B cell (primary cell): ENCODE data around the gene SLC22A17. TPM values are rescaled to one million over a fixed set of nuclear protein-coding genes. Genes with fewer than 3 reads are reported as not detected.

ENCODE experiments used
- ATAC-seq: fragments of 200-7000 bp; cut with Tn5 transposase; one replicate; pipeline ENCODE4 v1.10.0; 2021; ENCODE audit warnings: low read depth, mild to moderate bottlenecking, moderate number of reproducible peaks, moderate library complexity
- CTCF ChIA-PET: fragments of 350-600 bp; sonication (Branson Sonifier 250); formaldehyde crosslinking; loops from one replicate; lab custom pipeline; 2021; ENCODE audit warnings: antibody characterized with exemption, inconsistent platforms; lab: Charles Lee
- POLR2A ChIA-PET: fragments of 350-600 bp; sonication (Branson Sonifier 250); formaldehyde crosslinking; loops from one replicate; lab custom pipeline; 2021; ENCODE audit warnings: antibody characterized with exemption; lab: Charles Lee
- DNase-seq: peaks from one replicate; pipeline ENCODE4 v3.0.0; 2013
- H2AFZ ChIP-seq: 2 replicates; pipeline ENCODE4 v1.6.1; 2012; ENCODE audit warnings: mild to moderate bottlenecking, low read depth, low read length; ENCODE audit not compliant: insufficient read depth, poor library complexity, severe bottlenecking
- H3K27ac ChIP-seq, 2 donors: 1 replicate in 1 of 2; 2 replicates in 1 of 2; pipeline ENCODE4 v1.5.1; 2012 to 2013; ENCODE audit warnings: low read length in 2 of 2, mild to moderate bottlenecking in 2 of 2, moderate library complexity in 1 of 2
- H3K27me3 ChIP-seq, 4 experiments: fragments of 200-600 bp in 1 of 4; sonication (generic) in 1 of 4; replicated peaks in 1 of 4; 1 replicate in 2 of 4; 2 replicates in 2 of 4; pipeline versions ENCODE4 v1.6.1 to v1.7.0; 2013 to 2016; ENCODE audit warnings: low read length in 3 of 4, mild to moderate bottlenecking in 2 of 4, mixed read lengths in 1 of 4, moderate library complexity in 1 of 4; ENCODE audit not compliant: insufficient read depth in 4 of 4, control insufficient read depth in 3 of 4; ENCODE audit errors: control extremely low read depth in 1 of 4
- H3K36me3 ChIP-seq, 2 experiments: replicated peaks in 1 of 2; 1 replicate in 1 of 2; 2 replicates in 1 of 2; pipeline versions ENCODE4 v1.6.1 to v1.7.1; 2013; ENCODE audit warnings: low read length in 1 of 2; ENCODE audit not compliant: insufficient read depth in 2 of 2, control insufficient read depth in 1 of 2; ENCODE audit errors: control extremely low read depth in 1 of 2, extremely low read depth in 1 of 2
- H3K4me1 ChIP-seq, 2 donors: fragments of 200-600 bp in 1 of 2; sonication (generic) in 1 of 2; 1 replicate in 1 of 2; 2 replicates in 1 of 2; pipeline versions ENCODE4 v1.5.1 to v1.6.1; 2013 to 2017; ENCODE audit warnings: low read length in 2 of 2; ENCODE audit not compliant: control insufficient read depth in 2 of 2, insufficient read depth in 2 of 2
- H3K4me2 ChIP-seq: replicated peaks from 2 replicates; pipeline ENCODE3; 2012; ENCODE audit warnings: mild to moderate bottlenecking, low read depth, low read length; ENCODE audit not compliant: poor library complexity, severe bottlenecking
- H3K4me3 ChIP-seq, 5 experiments: fragments of 200-600 bp in 1 of 5; sonication (generic) in 1 of 5; 1 replicate in 3 of 5; 2 replicates in 2 of 5; pipeline versions ENCODE4 v1.5.1 to v1.7.0; 2011 to 2016; ENCODE audit warnings: low read length in 4 of 5, mild to moderate bottlenecking in 4 of 5, low read depth in 2 of 5, control low read depth in 1 of 5, moderate library complexity in 1 of 5; ENCODE audit not compliant: insufficient read depth in 1 of 5; ENCODE audit errors: control extremely low read depth in 1 of 5, extremely low read depth in 1 of 5
- H3K79me2 ChIP-seq: fragments of 200-600 bp; sonication (generic); one replicate; pipeline ENCODE4 v1.6.0; 2016; ENCODE audit warnings: low read length; ENCODE audit not compliant: control insufficient read depth, insufficient read depth
- H3K9ac ChIP-seq: fragments of 200-600 bp; sonication (generic); 2 replicates; pipeline ENCODE4 v1.6.1; 2017; ENCODE audit warnings: mild to moderate bottlenecking, low read length, moderate library complexity
- H3K9me3 ChIP-seq, 3 donors: one replicate each; pipeline versions ENCODE4 v1.6.1 to v1.7.1; 2013; ENCODE audit warnings: low read length in 2 of 3; ENCODE audit not compliant: control insufficient read depth in 2 of 3, insufficient read depth in 1 of 3; ENCODE audit errors: control extremely low read depth in 1 of 3
- H4K20me1 ChIP-seq: 2 replicates; pipeline ENCODE4 v1.6.0; 2012; ENCODE audit warnings: mild to moderate bottlenecking, low read length; ENCODE audit not compliant: insufficient read depth, control insufficient read depth, poor library complexity, severe bottlenecking
- H3K27ac Mint-ChIP-seq: one replicate; pipeline ENCODE4 v1.8.0; 2021; ENCODE audit warnings: mixed read lengths
- H3K27me3 Mint-ChIP-seq: one replicate; pipeline ENCODE4 v1.8.0; 2021; ENCODE audit warnings: mixed read lengths
- H3K4me1 Mint-ChIP-seq: one replicate; pipeline ENCODE4 v1.8.0; 2021; ENCODE audit warnings: mixed read lengths
- H3K4me3 Mint-ChIP-seq: one replicate; pipeline ENCODE4 v1.8.0; 2021; ENCODE audit warnings: mixed read lengths
- H3K9me3 Mint-ChIP-seq: one replicate; pipeline ENCODE4 v1.8.0; 2022; ENCODE audit warnings: mixed read lengths; ENCODE audit not compliant: insufficient read depth
- EZH2 ChIP-seq: IDR thresholded peaks from 2 replicates; pipeline ENCODE4 v1.6.1; 2012; ENCODE audit warnings: borderline replicate concordance, low read depth, mild to moderate bottlenecking, moderate library complexity, low read length; ENCODE audit not compliant: insufficient read depth, poor library complexity, severe bottlenecking
- WGBS: methylation state at CpG from one replicate; pipeline ENCODE4 v1.1.5; 2013; ENCODE audit warnings: missing lambda C conversion rate; ENCODE audit not compliant: insufficient coverage; 5-methylcytosine and 5-hydroxymethylcytosine counted together
- intact Hi-C: fragments of 100-400 bp; cut with micrococcal nuclease; formaldehyde crosslinking; loops from one replicate; pipeline ENCODE4 v1.10.0; 2022
- polyA plus RNA-seq: library from polyadenylated mRNA; depleted of rRNA; stranded (reverse); fragments of >200 nt; gene quantifications from 2 replicates; pipeline ENCODE4 v1.2.3, GENCODE V29; 2012
- total RNA-seq, 2 donors: library from RNA; stranded (reverse); fragments of 120-200 nt in 1 of 2; gene quantifications; 1 replicate in 1 of 2; 2 replicates in 1 of 2; pipeline versions ENCODE4 v1.2.3 to v1.2.4, GENCODE V29; 2013 to 2022
- TF ChIP-seq, protein P1 (sequence below): fragments of 200-600 bp; IDR thresholded peaks from one replicate; pipeline ENCODE4 v1.8.0; 2022; ENCODE audit warnings: antibody characterized with exemption, mild to moderate bottlenecking

SLC22A17 gene
- total and polyA plus RNA-seq, 2 donors (not counting 1 experiment from before 2014, with no cell fraction given), result 0.89 to 0.92 TPM

DNA sequence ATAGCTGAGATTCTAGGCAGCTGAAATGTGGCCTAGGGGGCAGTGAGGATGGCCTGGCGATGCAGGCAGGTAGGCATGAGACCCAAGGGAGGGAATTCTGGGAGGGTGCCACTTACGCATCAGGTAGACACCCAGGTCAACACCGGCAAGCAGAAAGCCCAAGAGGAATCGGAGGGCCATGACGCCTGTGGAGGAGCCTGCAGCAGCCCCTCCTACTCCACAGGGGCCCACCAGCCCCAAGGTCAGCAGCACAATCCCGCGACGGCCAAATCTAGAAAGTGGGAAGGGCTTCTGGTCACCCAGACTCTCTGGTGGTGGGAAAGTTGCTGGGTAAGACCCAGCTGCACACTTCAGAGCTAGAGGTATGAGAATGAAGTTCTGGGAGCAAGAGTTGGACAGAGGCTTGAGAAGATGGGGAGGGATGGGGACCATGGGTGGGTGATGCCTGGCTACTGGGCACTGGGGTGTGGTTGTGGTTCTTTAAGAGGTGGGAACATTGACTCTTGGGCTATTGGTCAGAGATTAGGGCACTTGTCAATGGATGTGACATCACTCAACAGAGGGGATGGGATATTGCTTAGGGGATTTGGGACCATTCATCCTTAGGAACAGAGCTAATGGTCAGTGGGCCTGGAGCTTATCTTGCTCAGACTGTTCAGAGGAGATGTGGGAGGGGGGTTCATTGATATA, 3.4 kb downstream of the SLC22A17 start:
- peaks cover 0 to 44% (median 25%) of the 10 kb centered on the region in 4 experiments for H3K27me3 ChIP-seq
- H3K4me3 ChIP-seq, result no peak overlapping the region
- no peaks in the 10 kb centered on the region for H3K9me3 Mint-ChIP-seq
- ATAC-seq, result no peak
- no peak overlapping the region for H3K27ac Mint-ChIP-seq
- TF ChIP-seq EZH2, result no peak
- TF ChIP-seq, protein P1, sequence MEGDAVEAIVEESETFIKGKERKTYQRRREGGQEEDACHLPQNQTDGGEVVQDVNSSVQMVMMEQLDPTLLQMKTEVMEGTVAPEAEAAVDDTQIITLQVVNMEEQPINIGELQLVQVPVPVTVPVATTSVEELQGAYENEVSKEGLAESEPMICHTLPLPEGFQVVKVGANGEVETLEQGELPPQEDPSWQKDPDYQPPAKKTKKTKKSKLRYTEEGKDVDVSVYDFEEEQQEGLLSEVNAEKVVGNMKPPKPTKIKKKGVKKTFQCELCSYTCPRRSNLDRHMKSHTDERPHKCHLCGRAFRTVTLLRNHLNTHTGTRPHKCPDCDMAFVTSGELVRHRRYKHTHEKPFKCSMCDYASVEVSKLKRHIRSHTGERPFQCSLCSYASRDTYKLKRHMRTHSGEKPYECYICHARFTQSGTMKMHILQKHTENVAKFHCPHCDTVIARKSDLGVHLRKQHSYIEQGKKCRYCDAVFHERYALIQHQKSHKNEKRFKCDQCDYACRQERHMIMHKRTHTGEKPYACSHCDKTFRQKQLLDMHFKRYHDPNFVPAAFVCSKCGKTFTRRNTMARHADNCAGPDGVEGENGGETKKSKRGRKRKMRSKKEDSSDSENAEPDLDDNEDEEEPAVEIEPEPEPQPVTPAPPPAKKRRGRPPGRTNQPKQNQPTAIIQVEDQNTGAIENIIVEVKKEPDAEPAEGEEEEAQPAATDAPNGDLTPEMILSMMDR, result no peak
- H3K27ac ChIP-seq, result no peak overlapping the region
- no peaks in the 10 kb centered on the region for H3K36me3 ChIP-seq
- no peak overlapping the region for H2AFZ ChIP-seq
- intact Hi-C loops, result no loop called here
- ChIA-PET CTCF (no interaction called here), POLR2A (no interaction called here)
- peaks cover 44% of the 10 kb centered on the region for H3K27me3 Mint-ChIP-seq
- no peak overlapping the region for H3K4me3 Mint-ChIP-seq
- no peak for DNase-seq
- no peak overlapping the region for H3K9ac ChIP-seq
- H3K4me1 Mint-ChIP-seq, result peaks cover 14% of the 10 kb centered on the region
- H4K20me1 ChIP-seq, result no peaks in the 10 kb centered on the region
- H3K4me1 ChIP-seq, result peaks cover 11 to 15% of the 10 kb centered on the region in 2 donors
- H3K79me2 ChIP-seq, result no peaks in the 10 kb centered on the region
- 98% methylated on average over 8 of the region's 8 CpGs for WGBS
- no peak overlapping the region for H3K4me2 ChIP-seq
- H3K9me3 ChIP-seq, result peaks cover 0 to 4% (median 3%) of the 10 kb centered on the region in 3 donors

DNA sequence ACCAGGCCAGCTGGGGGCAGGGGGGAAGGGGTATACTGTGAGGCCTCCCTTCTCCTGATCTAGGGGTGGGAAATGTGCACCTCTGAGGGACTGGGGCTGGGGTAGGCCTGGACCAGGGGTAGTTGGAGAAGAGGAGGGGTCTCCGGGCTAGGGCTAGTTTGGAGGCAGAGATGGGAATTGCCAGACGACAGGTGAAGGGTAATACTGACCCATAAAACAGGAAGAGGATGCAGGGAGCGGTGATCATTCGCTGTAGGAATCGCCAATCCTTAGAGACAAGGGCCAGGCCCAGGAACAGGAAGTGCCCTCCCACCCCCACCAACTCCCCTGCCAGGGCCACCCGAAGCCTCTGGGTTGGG, 4.4 kb downstream of the SLC22A17 start:
- no peak overlapping the region for H3K27ac Mint-ChIP-seq
- intact Hi-C loops, result no loop called here
- Histone ChIP-seq H3K36me3 (no peaks in the 10 kb centered on the region), H3K79me2 (no peaks in the 10 kb centered on the region), H3K27me3 (peaks cover 0 to 34% (median 20%) of the 10 kb centered on the region in 4 experiments), H3K4me2 (no peak overlapping the region), H3K27ac (no peak overlapping the region), H3K9ac (no peak overlapping the region), H3K9me3 (peaks cover 0 to 4% (median 3%) of the 10 kb centered on the region in 3 donors), H3K4me3 (no peak overlapping the region), H4K20me1 (no peaks in the 10 kb centered on the region), H2AFZ (no peak overlapping the region), H3K4me1 (peaks cover 11 to 15% of the 10 kb centered on the region in 2 donors)
- ChIA-PET POLR2A (no interaction called here), CTCF (no interaction called here)
- peaks cover 13% of the 10 kb centered on the region for H3K4me1 Mint-ChIP-seq
- H3K27me3 Mint-ChIP-seq, result peaks cover 33% of the 10 kb centered on the region
- 93% methylated on average over 3 of the region's 6 CpGs for WGBS
- no peak overlapping the region for H3K4me3 Mint-ChIP-seq
- no peak for DNase-seq
- TF ChIP-seq, protein P1, result no peak
- no peak for TF ChIP-seq EZH2
- no peak for ATAC-seq
- H3K9me3 Mint-ChIP-seq, result no peaks in the 10 kb centered on the region
